ENCODE data around the gene PARVB. TPM values are rescaled to one million over a fixed set of nuclear protein-coding genes. Genes with fewer than 3 reads are reported as not detected.

PARVB gene
- total and polyA plus RNA-seq, 3 experiments from 2014 or later = 6.2 to 84.3 (median 82.1) TPM

DNA sequence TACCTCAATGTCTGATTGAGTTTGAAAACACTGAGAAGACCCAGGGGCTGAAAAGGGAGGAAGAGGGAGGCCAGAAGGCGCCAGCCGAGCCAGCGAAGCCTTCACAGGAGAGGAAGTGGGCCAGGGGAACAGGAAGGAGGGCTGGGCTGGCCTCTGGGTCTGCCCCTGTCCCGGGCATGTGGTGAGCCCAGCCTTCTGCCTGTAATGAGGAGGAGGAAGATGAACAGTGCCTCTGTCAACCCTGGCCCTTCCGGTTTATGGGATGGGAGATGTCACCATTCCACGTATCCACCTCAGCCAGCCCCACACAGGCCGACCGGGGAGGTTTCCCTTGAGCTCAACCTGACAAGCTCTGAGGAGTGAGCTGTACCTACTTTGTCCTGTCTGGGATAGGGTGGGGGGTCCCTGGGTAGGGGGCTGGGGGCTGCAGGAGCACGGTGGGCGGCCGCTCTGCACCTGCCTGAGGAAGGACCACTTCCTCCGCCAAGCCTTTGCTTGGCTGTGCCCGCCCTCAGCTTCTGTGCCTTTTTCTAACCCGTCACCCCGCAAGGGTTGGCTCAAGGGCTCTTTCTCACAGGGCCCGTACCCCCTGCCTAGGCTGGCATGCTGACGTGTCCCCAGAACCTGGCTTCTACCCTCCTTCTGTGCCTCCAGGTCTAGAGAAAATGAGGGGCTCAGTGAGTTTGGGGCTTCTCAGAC, 158.6 kb downstream of the PARVB start:
- no peaks in the 10 kb centered on the region for H3K27me3 Mint-ChIP-seq
- POLR2A ChIA-PET = no interaction called here
- peak overlapping the region; percentile 73 for H3K27ac ChIP-seq (ENCODE audit: low read depth, low read length)

GRCh38 chr22:44183287-44183588, 159.1 kb downstream of the PARVB start:
- ChIA-PET CTCF (no interaction called here), POLR2A (no interaction called here)
- peak in 1 of 5 donors; percentile 46 for DNase-seq
- Mint-ChIP-seq H3K4me1 (peaks cover 23 to 46% (median 24%) of the 10 kb centered on the region in 3 donors), H3K9me3 (no peaks in the 10 kb centered on the region), H3K27me3 (no peaks in the 10 kb centered on the region), H3K4me3 (peak overlapping the region; percentile 85 to 96 (median 90)), H3K36me3 (peaks cover 0 to 43% (median 4%) of the 10 kb centered on the region in 3 donors), H3K27ac (peak overlapping the region; percentile 91 to 99 (median 98))
- Histone ChIP-seq H3K27me3 (ENCODE audit: insufficient read depth, low read length, poor library complexity, severe bottlenecking) (no peaks in the 10 kb centered on the region), H3K4me1 (ENCODE audit: insufficient read depth, low read length) (peaks cover 24% of the 10 kb centered on the region), H3K9me3 (ENCODE audit: low read length) (no peaks in the 10 kb centered on the region), H3K27ac (ENCODE audit: low read depth, low read length) (no peak overlapping the region), H3K4me3 (ENCODE audit: low read length) (peak overlapping the region; percentile 61), H3K36me3 (ENCODE audit: insufficient read depth, low read length) (peaks cover 17% of the 10 kb centered on the region)

More for the DNA sequence above, 158.6 kb downstream of the PARVB start:
- peaks cover 17% of the 10 kb centered on the region for H3K36me3 ChIP-seq (ENCODE audit: insufficient read depth, low read length)
- peak; percentile 21 to 72 (median 50) for DNase-seq
- CTCF ChIA-PET = interaction anchor here (1.1 to 1.6 kb wide), 2 partner anchors 101 to 189 kb away, joined by 4 to 5 read pairs; no protein-coding TSS in a partner anchor
- no peaks in the 10 kb centered on the region for H3K27me3 ChIP-seq (ENCODE audit: insufficient read depth, low read length, poor library complexity, severe bottlenecking)
- Mint-ChIP-seq H3K4me3 (peak overlapping the region; percentile 84 to 96 (median 90)), H3K9me3 (no peaks in the 10 kb centered on the region), H3K36me3 (peaks cover 0 to 43% (median 4%) of the 10 kb centered on the region in 3 donors), H3K4me1 (peaks cover 23 to 46% (median 24%) of the 10 kb centered on the region in 3 donors), H3K27ac (peak overlapping the region; percentile 94 to 99 (median 98))
- peak overlapping the region; percentile 61 for H3K4me3 ChIP-seq (ENCODE audit: low read length)
- peaks cover 24% of the 10 kb centered on the region for H3K4me1 ChIP-seq (ENCODE audit: insufficient read depth, low read length)
- no peaks in the 10 kb centered on the region for H3K9me3 ChIP-seq (ENCODE audit: low read length)

GRCh38 chr22:44184006-44184405, 159.9 kb downstream of the PARVB start:
- CTCF ChIA-PET = no interaction called here
- H3K4me3 Mint-ChIP-seq = peak overlapping the region in 6 of 7 donors; percentile 23 to 96 (median 86)
- POLR2A ChIA-PET = no interaction called here
- H3K4me1 Mint-ChIP-seq = peaks cover 23 to 46% (median 24%) of the 10 kb centered on the region in 3 donors
- H3K36me3 Mint-ChIP-seq = peaks cover 0 to 45% (median 4%) of the 10 kb centered on the region in 3 donors
- H3K27me3 Mint-ChIP-seq = no peaks in the 10 kb centered on the region
- no peak for DNase-seq
- Histone ChIP-seq H3K27me3 (ENCODE audit: insufficient read depth, low read length, poor library complexity, severe bottlenecking) (no peaks in the 10 kb centered on the region), H3K4me3 (ENCODE audit: low read length) (no peak overlapping the region), H3K9me3 (ENCODE audit: low read length) (no peaks in the 10 kb centered on the region), H3K27ac (ENCODE audit: low read depth, low read length) (no peak overlapping the region), H3K36me3 (ENCODE audit: insufficient read depth, low read length) (peaks cover 17% of the 10 kb centered on the region), H3K4me1 (ENCODE audit: insufficient read depth, low read length) (peaks cover 24% of the 10 kb centered on the region)
- H3K9me3 Mint-ChIP-seq = no peaks in the 10 kb centered on the region
- H3K27ac Mint-ChIP-seq = peak overlapping the region in 5 of 8 donors; percentile 57 to 98 (median 94)

DNA sequence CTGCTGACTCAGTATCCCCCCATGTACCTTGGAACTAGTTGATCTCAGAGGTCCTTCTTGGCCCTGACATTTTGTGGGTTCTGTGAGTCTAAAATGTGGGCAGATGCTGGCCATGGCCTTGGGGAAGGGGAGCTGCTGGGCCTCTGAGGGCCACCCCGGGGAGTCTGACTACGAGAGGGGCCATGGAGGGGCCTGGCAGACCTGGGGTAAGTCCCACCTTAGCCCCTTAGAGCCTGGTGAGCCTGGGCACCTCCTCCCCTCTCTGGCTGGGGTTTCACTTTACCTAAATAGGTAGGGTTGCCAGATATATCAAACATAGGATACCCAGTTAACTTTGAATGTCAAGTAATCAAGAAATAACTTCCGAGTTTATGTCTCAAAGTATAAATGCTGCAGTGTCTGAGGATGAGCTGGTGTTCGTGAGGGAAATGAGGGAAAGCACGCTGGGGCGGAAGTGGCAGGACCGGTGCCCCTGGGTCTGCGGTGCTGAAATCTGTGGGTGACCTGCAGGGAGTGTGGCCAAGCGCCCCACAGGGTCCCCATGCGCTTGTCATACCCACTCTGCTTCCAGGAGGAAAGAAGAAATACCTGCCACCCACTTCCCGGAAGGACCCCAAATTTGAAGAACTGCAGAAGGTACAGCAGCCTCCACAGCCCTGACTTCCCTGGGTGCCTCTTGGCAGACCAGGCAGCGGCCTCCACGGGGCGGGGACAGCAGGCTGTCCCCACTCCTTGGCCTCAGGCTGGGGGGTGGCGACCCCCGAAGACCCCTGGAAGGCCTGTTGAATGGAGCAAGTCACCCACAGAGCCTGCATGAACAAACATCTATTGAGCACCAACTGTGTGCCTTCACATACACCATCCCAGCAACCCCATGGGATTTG, 161.4 kb downstream of the PARVB start:
- Mint-ChIP-seq H3K4me1 (peaks cover 20 to 46% (median 20%) of the 10 kb centered on the region in 3 donors), H3K9me3 (no peaks in the 10 kb centered on the region), H3K4me3 (peak overlapping the region in 3 of 7 donors; percentile 29 to 68 (median 59)), H3K27me3 (no peaks in the 10 kb centered on the region), H3K27ac (peak overlapping the region in 6 of 8 donors; percentile 71 to 96 (median 80)), H3K36me3 (peaks cover 0 to 47% (median 4%) of the 10 kb centered on the region in 3 donors)
- Histone ChIP-seq H3K4me3 (ENCODE audit: low read length) (no peak overlapping the region), H3K9me3 (ENCODE audit: low read length) (no peaks in the 10 kb centered on the region), H3K27me3 (ENCODE audit: insufficient read depth, low read length, poor library complexity, severe bottlenecking) (no peaks in the 10 kb centered on the region), H3K27ac (ENCODE audit: low read depth, low read length) (no peak overlapping the region), H3K4me1 (ENCODE audit: insufficient read depth, low read length) (peaks cover 20% of the 10 kb centered on the region), H3K36me3 (ENCODE audit: insufficient read depth, low read length) (peaks cover 17% of the 10 kb centered on the region)
- CTCF ChIA-PET = no interaction called here
- POLR2A ChIA-PET = no interaction called here
- peak in 1 of 5 donors; percentile 27 for DNase-seq

- H3K9me3 Mint-ChIP-seq = no peaks in the 10 kb centered on the region
- Histone ChIP-seq H3K4me1 (ENCODE audit: insufficient read depth, low read length) (peaks cover 15% of the 10 kb centered on the region), H3K4me3 (ENCODE audit: low read length) (no peak overlapping the region), H3K9me3 (ENCODE audit: low read length) (no peaks in the 10 kb centered on the region), H3K27ac (ENCODE audit: low read depth, low read length) (no peak overlapping the region), H3K36me3 (ENCODE audit: insufficient read depth, low read length) (peaks cover 17% of the 10 kb centered on the region), H3K27me3 (ENCODE audit: insufficient read depth, low read length, poor library complexity, severe bottlenecking) (no peaks in the 10 kb centered on the region)
- ChIA-PET CTCF (no interaction called here), POLR2A (no interaction called here)
- H3K4me3 Mint-ChIP-seq = no peak overlapping the region
- H3K36me3 Mint-ChIP-seq = peaks cover 0 to 43% (median 4%) of the 10 kb centered on the region in 3 donors
- H3K27ac Mint-ChIP-seq = no peak overlapping the region
- H3K4me1 Mint-ChIP-seq = peaks cover 14 to 43% (median 17%) of the 10 kb centered on the region in 3 donors
- peak in 1 of 5 donors; percentile 20 for DNase-seq
- no peaks in the 10 kb centered on the region for H3K27me3 Mint-ChIP-seq
These were observed 162.0 kb downstream of the PARVB start for GRCh38 chr22:44186121-44186510.

- no peak overlapping the region for H3K4me3 ChIP-seq (ENCODE audit: low read length)
- no peaks in the 10 kb centered on the region for H3K9me3 ChIP-seq (ENCODE audit: low read length)
- peaks cover 20% of the 10 kb centered on the region for H3K4me1 ChIP-seq (ENCODE audit: insufficient read depth, low read length)
- POLR2A ChIA-PET = no interaction called here
- Mint-ChIP-seq H3K36me3 (peaks cover 0 to 41% (median 4%) of the 10 kb centered on the region in 3 donors), H3K27ac (peak overlapping the region in 1 of 8 donors; percentile 68), H3K9me3 (no peaks in the 10 kb centered on the region), H3K4me1 (peaks cover 16 to 47% (median 16%) of the 10 kb centered on the region in 3 donors), H3K27me3 (no peaks in the 10 kb centered on the region), H3K4me3 (no peak overlapping the region)
- peaks cover 17% of the 10 kb centered on the region for H3K36me3 ChIP-seq (ENCODE audit: insufficient read depth, low read length)
- no peak for DNase-seq
- CTCF ChIA-PET = no interaction called here
- no peaks in the 10 kb centered on the region for H3K27me3 ChIP-seq (ENCODE audit: insufficient read depth, low read length, poor library complexity, severe bottlenecking)
- no peak overlapping the region for H3K27ac ChIP-seq (ENCODE audit: low read depth, low read length)
These were observed 162.6 kb downstream of the PARVB start for GRCh38 chr22:44186737-44187136.

GRCh38 chr22:44187652-44188230, 163.6 kb downstream of the PARVB start:
- Mint-ChIP-seq H3K36me3 (peaks cover 0 to 35% (median 4%) of the 10 kb centered on the region in 3 donors), H3K9me3 (no peaks in the 10 kb centered on the region), H3K4me3 (no peak overlapping the region), H3K4me1 (peaks cover 15 to 50% (median 18%) of the 10 kb centered on the region in 3 donors), H3K27ac (peak overlapping the region in 1 of 8 donors; percentile 82), H3K27me3 (no peaks in the 10 kb centered on the region)
- H3K4me3 ChIP-seq (ENCODE audit: low read length) = no peak overlapping the region
- no peak overlapping the region for H3K27ac ChIP-seq (ENCODE audit: low read depth, low read length)
- H3K9me3 ChIP-seq (ENCODE audit: low read length) = no peaks in the 10 kb centered on the region
- H3K27me3 ChIP-seq (ENCODE audit: insufficient read depth, low read length, poor library complexity, severe bottlenecking) = no peaks in the 10 kb centered on the region
- H3K36me3 ChIP-seq (ENCODE audit: insufficient read depth, low read length) = peaks cover 17% of the 10 kb centered on the region
- peaks cover 28% of the 10 kb centered on the region for H3K4me1 ChIP-seq (ENCODE audit: insufficient read depth, low read length)
- POLR2A ChIA-PET = no interaction called here
- peak in 1 of 5 donors; percentile 33 for DNase-seq
- CTCF ChIA-PET = no interaction called here
